Hepatocyte (in vitro differentiated cells): ENCODE results near the gene LYRM4. TPM values are rescaled to one million over a fixed set of nuclear protein-coding genes. Genes with fewer than 3 reads are reported as not detected.
A peak's percentile ranks its signal among the peaks of the same experiment; 100 is the strongest.
"Not testable (repeated sequence)": the region's sequence is repeated elsewhere in the genome, so short reads cannot be mapped to it uniquely, and the experiment has no call there.

Experiments used
- DNase-seq: peaks from one replicate; pipeline ENCODE4 v3.0.0-alpha.2; 2016; ENCODE audit warnings: low spot score
- H2AFZ ChIP-seq: fragments of 200-600 bp; sonication (generic); 2 replicates; pipeline ENCODE4 v1.6.0; 2016; ENCODE audit warnings: antibody characterized with exemption, mild to moderate bottlenecking
- H3K27ac ChIP-seq: fragments of 200-600 bp; sonication (generic); 2 replicates; pipeline ENCODE4 v1.5.1; 2016; ENCODE audit warnings: mild to moderate bottlenecking
- H3K27me3 ChIP-seq: fragments of 200-600 bp; sonication (generic); 2 replicates; pipeline ENCODE4 v1.6.1; 2016
- H3K36me3 ChIP-seq: fragments of 200-600 bp; sonication (generic); replicated peaks from 2 replicates; pipeline ENCODE4 v1.5.1; 2016; ENCODE audit warnings: low read depth; ENCODE audit not compliant: insufficient read depth
- H3K4me1 ChIP-seq: fragments of 200-600 bp; sonication (generic); 2 replicates; pipeline ENCODE4 v1.5.1; 2016; ENCODE audit warnings: mild to moderate bottlenecking, moderate library complexity; ENCODE audit not compliant: insufficient read depth
- H3K4me2 ChIP-seq: fragments of 200-600 bp; sonication (generic); 2 replicates; pipeline ENCODE4 v1.6.0; 2016
- H3K4me3 ChIP-seq: fragments of 200-600 bp; sonication (generic); 2 replicates; pipeline ENCODE4 v1.5.1; 2016; ENCODE audit warnings: mild to moderate bottlenecking
- H3K79me2 ChIP-seq: fragments of 200-600 bp; sonication (generic); 2 replicates; pipeline ENCODE4 v1.6.0; 2017; ENCODE audit warnings: mild to moderate bottlenecking
- H3K9me2 ChIP-seq: fragments of 200-600 bp; sonication (generic); replicated peaks from 2 replicates; pipeline ENCODE4 v1.6.0; 2017; ENCODE audit warnings: mild to moderate bottlenecking; ENCODE audit not compliant: insufficient read depth
- H3K9me3 ChIP-seq: fragments of 200-600 bp; sonication (generic); 2 replicates; pipeline ENCODE4 v1.5.1; 2016; ENCODE audit warnings: low read depth, mild to moderate bottlenecking
- H4K20me1 ChIP-seq: fragments of 200-600 bp; sonication (generic); 2 replicates; pipeline ENCODE4 v1.6.0; 2016; ENCODE audit warnings: mild to moderate bottlenecking; ENCODE audit not compliant: insufficient read depth, poor library complexity, severe bottlenecking
- EZH2 ChIP-seq: fragments of 200-600 bp; sonication (generic); IDR thresholded peaks from 2 replicates; pipeline ENCODE4 v1.6.1; 2016; ENCODE audit warnings: antibody characterized with exemption, mild to moderate bottlenecking, borderline replicate concordance
- EZH2phosphoT487 ChIP-seq: fragments of 200-600 bp; sonication (generic); IDR thresholded peaks from one replicate; pipeline ENCODE4 v1.6.1; 2018; ENCODE audit warnings: antibody characterized with exemption, mild to moderate bottlenecking, low read depth, moderate library complexity; ENCODE audit not compliant: unreplicated experiment, severe bottlenecking
- WGBS: methylation state at CpG from one replicate; pipeline ENCODE4 v1.1.6; 2016; ENCODE audit warnings: low lambda C conversion rate; ENCODE audit errors: missing lambda C conversion rate; 5-methylcytosine and 5-hydroxymethylcytosine counted together
- polyA plus RNA-seq: library from polyadenylated mRNA; unstranded; fragments of >200 nt; fragmentation: Nextera tagmentation; extraction: Ambion mirVana; gene quantifications from 2 replicates; pipeline ENCODE4 v1.2.1, GENCODE V29; 2016
- total RNA-seq: library from RNA; depleted of rRNA; stranded (reverse); fragments of >200 nt; gene quantifications from 2 replicates; pipeline ENCODE4 v1.2.3, GENCODE V29; 2014
- TF ChIP-seq, protein P1 (sequence below): fragments of 200-600 bp; sonication (generic); IDR thresholded peaks from 2 replicates; pipeline ENCODE4 v1.5.1; 2016; ENCODE audit warnings: antibody characterized with exemption, mild to moderate bottlenecking; ENCODE audit not compliant: poor library complexity

LYRM4 gene
- total and polyA plus RNA-seq, 2 experiments from 2014 or later, result 20.5 to 22.9 TPM

DNA sequence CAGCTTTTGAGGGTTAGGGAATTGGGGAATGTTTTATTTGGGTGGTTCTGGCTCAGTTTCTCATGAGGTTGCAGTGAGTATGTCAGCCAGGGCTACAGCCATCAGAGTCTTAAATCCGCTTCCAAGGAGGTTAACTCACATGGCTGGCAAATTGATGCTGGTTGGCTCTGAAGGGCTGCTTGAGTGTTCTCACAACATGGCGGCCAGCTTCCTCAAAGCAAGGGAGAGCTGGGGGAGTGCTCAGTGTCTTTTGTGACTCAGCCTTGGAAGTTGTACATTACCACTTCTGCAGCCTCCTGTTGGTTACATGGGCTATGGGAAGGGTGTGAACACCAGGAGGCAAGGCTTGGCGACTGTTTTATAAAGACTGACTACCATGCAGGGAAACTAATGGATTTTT, 193.4 kb downstream of the LYRM4 start:
- H3K36me3 ChIP-seq, result no peaks in the 10 kb centered on the region
- no peak overlapping the region for H3K27ac ChIP-seq
- H3K9me3 ChIP-seq, result no peaks in the 10 kb centered on the region
- no peaks in the 10 kb centered on the region for H4K20me1 ChIP-seq
- H3K79me2 ChIP-seq, result no peaks in the 10 kb centered on the region
- 97% methylated on average over 3 of the region's 3 CpGs for WGBS
- H3K27me3 ChIP-seq, result no peaks in the 10 kb centered on the region
- H3K4me3 ChIP-seq, result no peak overlapping the region
- TF ChIP-seq EZH2phosphoT487 (no peak), EZH2 (no peak)
- TF ChIP-seq, protein P1, sequence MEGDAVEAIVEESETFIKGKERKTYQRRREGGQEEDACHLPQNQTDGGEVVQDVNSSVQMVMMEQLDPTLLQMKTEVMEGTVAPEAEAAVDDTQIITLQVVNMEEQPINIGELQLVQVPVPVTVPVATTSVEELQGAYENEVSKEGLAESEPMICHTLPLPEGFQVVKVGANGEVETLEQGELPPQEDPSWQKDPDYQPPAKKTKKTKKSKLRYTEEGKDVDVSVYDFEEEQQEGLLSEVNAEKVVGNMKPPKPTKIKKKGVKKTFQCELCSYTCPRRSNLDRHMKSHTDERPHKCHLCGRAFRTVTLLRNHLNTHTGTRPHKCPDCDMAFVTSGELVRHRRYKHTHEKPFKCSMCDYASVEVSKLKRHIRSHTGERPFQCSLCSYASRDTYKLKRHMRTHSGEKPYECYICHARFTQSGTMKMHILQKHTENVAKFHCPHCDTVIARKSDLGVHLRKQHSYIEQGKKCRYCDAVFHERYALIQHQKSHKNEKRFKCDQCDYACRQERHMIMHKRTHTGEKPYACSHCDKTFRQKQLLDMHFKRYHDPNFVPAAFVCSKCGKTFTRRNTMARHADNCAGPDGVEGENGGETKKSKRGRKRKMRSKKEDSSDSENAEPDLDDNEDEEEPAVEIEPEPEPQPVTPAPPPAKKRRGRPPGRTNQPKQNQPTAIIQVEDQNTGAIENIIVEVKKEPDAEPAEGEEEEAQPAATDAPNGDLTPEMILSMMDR, result no peak
- H3K9me2 ChIP-seq, result no peaks in the 10 kb centered on the region
- no peaks in the 10 kb centered on the region for H3K4me1 ChIP-seq
- no peak for DNase-seq
- no peak overlapping the region for H2AFZ ChIP-seq
- no peak overlapping the region for H3K4me2 ChIP-seq

DNA sequence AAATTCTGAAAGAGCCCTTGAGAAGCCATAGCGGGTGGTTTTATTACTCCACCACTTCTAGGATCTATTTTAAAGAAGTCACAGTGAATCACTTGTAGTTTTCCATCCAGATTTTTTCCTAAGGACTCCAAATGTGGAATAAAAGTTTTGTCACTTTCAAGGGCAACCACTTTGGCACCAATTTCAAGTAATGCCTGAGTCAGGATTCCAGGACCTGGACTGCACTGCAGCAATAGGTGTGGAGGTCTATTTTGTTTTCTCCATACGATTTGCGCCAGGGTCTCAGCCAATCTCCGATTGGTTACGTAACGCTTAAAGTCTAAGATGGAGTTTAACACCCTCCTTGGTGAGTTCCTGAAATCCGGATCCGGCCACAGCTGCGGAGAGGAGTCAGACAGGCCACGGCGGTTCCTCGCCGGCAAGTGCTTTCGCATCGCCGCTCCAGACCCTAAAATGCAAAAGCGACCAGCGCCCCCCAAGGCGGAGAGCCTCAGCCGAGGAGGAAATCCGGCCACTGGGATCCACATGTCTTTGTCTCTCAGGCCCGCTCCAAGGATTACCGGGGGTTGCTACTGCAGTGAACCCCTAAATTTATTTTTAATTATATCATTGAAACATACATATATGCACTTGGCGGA, 194.2 kb downstream of the LYRM4 start:
- Histone ChIP-seq H3K4me1 (no peaks in the 10 kb centered on the region), H3K9me3 (no peaks in the 10 kb centered on the region), H3K27me3 (no peaks in the 10 kb centered on the region), H3K36me3 (no peaks in the 10 kb centered on the region), H2AFZ (no peak overlapping the region), H3K4me3 (no peak overlapping the region), H3K4me2 (no peak overlapping the region), H3K79me2 (no peaks in the 10 kb centered on the region), H4K20me1 (no peaks in the 10 kb centered on the region), H3K9me2 (no peaks in the 10 kb centered on the region), H3K27ac (no peak overlapping the region)
- TF ChIP-seq, protein P1, result no peak
- TF ChIP-seq EZH2, result no peak
- no peak for DNase-seq
- 91% methylated on average over 24 of the region's 24 CpGs for WGBS

DNA sequence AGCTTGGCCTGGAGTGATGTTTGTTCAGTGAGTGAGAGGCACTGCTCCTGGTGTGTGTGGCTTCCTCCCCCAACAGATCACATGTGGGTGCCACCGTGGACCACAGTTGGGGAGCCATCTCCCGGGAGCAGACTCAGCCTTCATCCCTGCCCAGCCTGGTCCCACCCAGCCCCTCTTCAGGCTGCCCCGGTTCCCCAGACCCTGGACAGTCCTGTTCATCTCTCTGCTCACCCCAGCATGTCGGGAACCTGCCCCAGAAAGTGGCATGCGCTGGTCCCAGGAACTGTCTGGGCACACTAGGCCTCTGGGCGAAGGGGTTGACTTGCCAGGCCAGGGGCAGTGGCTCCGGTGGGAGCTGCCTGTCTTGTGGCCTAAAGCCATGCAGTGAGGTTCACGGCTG, 197.1 kb downstream of the LYRM4 start:
- Histone ChIP-seq H2AFZ (no peak overlapping the region), H3K4me1 (peaks cover 7% of the 10 kb centered on the region), H3K36me3 (no peaks in the 10 kb centered on the region), H3K9me3 (no peaks in the 10 kb centered on the region), H3K27me3 (no peaks in the 10 kb centered on the region), H3K4me2 (no peak overlapping the region), H3K4me3 (no peak overlapping the region), H4K20me1 (no peaks in the 10 kb centered on the region), H3K79me2 (no peaks in the 10 kb centered on the region), H3K27ac (no peak overlapping the region), H3K9me2 (no peaks in the 10 kb centered on the region)
- 82% methylated on average over 8 of the region's 8 CpGs for WGBS
- TF ChIP-seq EZH2phosphoT487, result no peak
- DNase-seq, result no peak

DNA sequence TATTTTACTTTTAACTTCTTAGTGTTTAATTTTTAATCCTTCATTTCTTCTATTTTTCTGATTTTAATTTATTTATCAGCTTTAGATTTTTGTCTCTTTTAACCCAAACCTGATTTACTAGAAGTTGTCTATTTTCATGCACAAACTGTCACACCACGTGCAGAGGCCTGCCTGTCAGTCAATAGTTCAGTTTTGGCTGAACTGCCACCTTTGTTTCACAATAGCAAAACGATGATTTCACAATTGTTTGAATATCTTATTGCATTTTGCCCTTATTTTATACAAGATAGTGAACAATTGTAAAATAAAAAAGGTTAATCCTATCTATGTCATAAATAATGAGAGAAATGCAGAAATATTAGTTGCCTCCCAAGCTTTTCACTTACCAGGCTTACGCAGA, 199.6 kb downstream of the LYRM4 start:
- no peaks in the 10 kb centered on the region for H3K79me2 ChIP-seq
- H3K4me3 ChIP-seq, result no peak overlapping the region
- H3K9me3 ChIP-seq, result no peaks in the 10 kb centered on the region
- H3K36me3 ChIP-seq, result no peaks in the 10 kb centered on the region
- H4K20me1 ChIP-seq, result no peaks in the 10 kb centered on the region
- H3K4me2 ChIP-seq, result no peak overlapping the region
- H3K9me2 ChIP-seq, result no peaks in the 10 kb centered on the region
- 59% methylated on average over 3 of the region's 3 CpGs for WGBS
- no peak overlapping the region for H2AFZ ChIP-seq
- TF ChIP-seq, protein P1, result no peak
- TF ChIP-seq EZH2phosphoT487 (no peak), EZH2 (no peak)
- no peak overlapping the region for H3K27ac ChIP-seq
- H3K4me1 ChIP-seq, result peaks cover 7% of the 10 kb centered on the region
- no peak for DNase-seq
- no peaks in the 10 kb centered on the region for H3K27me3 ChIP-seq

DNA sequence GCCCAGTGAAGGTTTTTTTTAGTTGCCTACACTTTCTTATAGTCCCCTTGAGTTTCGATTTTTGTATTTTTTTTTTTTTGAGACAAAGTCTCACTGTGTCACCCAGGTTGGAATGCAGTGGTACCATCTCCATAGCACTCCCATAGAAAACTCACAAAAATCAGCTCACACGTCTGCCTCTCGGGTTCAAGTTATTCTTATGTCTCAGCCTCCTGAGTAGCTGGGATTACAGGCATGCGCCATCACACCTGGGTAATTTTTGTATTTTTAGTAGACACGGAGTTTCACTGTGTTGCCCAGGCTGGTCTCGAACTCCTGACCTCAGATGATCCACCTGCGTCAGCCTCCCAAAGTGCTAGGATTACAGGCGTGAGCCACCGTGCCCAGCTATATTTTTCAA, 200.3 kb downstream of the LYRM4 start:
- H3K79me2 ChIP-seq, H3K4me2 ChIP-seq, DNase-seq, H3K9me3 ChIP-seq, H3K4me3 ChIP-seq, H4K20me1 ChIP-seq, H3K4me1 ChIP-seq, H3K36me3 ChIP-seq, H3K27me3 ChIP-seq, H3K9me2 ChIP-seq, H2AFZ ChIP-seq: not testable (repeated sequence)
- 94% methylated on average over 9 of the region's 9 CpGs for WGBS
- H3K27ac ChIP-seq, result peak overlapping the region; percentile 88
